Measurements from ENCODE around the gene STOML1. TPM values are rescaled to one million over a fixed set of nuclear protein-coding genes. Genes with fewer than 3 reads are reported as not detected.

Gene STOML1
- total and polyA plus RNA-seq, 3 donors from 2014 or later: 18.2 to 25.6 (median 20.1) TPM

DNA sequence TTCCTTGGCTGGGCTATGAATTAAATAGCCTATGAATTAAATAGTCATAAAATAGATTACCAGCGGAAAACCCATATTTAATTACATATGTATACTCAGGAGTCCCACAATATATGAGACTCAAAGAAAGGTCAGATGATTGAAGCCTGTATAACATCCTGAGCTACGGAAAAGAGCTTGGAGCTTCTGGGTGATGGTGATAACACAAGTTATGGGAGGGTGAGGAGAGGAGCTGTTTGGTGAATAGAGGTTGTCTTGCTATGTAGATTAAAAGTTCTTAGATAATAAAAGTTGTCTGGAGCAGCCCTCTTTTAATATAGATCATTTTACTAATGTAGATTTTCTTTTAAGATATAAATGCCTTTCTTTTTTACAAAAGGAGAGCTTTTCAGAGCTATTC, 4.2 kb upstream of the STOML1 start:
- H3K4me3 ChIP-seq: peak overlapping the region in 1 of 2 donors; percentile 98

DNA sequence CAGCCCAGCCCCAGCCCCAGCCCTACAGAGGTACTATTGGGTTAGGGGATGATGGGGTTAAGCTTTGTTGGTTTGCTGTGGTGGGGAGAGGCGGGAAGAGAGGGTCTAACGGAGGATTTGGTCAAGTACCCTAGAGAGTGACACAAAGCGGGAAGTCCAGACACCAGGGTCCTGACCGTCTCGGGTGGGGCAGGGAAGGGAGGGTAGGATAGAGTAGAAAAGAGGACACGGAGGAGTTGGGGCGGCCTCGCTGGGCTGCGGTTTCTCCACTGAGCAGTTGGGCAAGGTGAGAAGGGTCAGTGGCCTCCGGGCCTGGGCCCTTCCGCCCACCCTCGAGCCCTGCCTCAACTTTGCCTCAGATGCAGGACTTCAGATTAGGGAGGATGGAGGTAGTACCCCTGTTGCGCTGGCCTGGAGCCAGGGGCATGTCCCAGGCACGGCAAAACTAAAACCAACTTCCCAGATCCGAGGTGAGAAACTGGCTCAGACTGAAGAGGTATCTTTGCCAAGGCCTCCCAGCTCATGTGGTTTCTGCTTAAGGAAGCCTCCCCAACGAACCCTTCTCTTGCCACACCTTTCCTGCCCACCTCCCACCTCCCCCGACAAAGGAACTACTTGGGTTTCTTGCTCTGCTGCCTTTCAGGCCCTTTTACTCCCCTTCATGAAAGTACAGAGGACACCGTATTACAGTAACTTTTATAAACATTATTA, 3.0 kb upstream of the STOML1 start:
- Histone ChIP-seq H3K27me3 (no peaks in the 10 kb centered on the region), H3K36me3 (ENCODE audit: low read depth, missing control alignments) (no peaks in the 10 kb centered on the region), H3K4me1 (peaks cover 41% of the 10 kb centered on the region), H3K4me3 (peak overlapping the region; percentile 71 to 98), H3K27ac (peak overlapping the region; percentile 92), H3K9me3 (no peaks in the 10 kb centered on the region)
- TF ChIP-seq, protein P1, sequence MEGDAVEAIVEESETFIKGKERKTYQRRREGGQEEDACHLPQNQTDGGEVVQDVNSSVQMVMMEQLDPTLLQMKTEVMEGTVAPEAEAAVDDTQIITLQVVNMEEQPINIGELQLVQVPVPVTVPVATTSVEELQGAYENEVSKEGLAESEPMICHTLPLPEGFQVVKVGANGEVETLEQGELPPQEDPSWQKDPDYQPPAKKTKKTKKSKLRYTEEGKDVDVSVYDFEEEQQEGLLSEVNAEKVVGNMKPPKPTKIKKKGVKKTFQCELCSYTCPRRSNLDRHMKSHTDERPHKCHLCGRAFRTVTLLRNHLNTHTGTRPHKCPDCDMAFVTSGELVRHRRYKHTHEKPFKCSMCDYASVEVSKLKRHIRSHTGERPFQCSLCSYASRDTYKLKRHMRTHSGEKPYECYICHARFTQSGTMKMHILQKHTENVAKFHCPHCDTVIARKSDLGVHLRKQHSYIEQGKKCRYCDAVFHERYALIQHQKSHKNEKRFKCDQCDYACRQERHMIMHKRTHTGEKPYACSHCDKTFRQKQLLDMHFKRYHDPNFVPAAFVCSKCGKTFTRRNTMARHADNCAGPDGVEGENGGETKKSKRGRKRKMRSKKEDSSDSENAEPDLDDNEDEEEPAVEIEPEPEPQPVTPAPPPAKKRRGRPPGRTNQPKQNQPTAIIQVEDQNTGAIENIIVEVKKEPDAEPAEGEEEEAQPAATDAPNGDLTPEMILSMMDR (IDR thresholded peaks at IDR 0.05): no peak
- no peak for TF ChIP-seq POLR2A (IDR thresholded peaks at IDR 0.05)
- 1% methylated on average over 18 of the region's 18 CpGs for WGBS, 2 donors
- no peak for DNase-seq
- intact Hi-C loops (cut with DNase I; ENCODE audit: low total_unique reads): no loop called here

More for the DNA sequence above, 4.2 kb upstream of the STOML1 start:
- intact Hi-C loops (cut with DNase I; ENCODE audit: low total_unique reads): no loop called here
- WGBS, 2 donors: 44 to 52% methylated on average over 2 of the region's 2 CpGs
- H3K36me3 ChIP-seq (ENCODE audit: low read depth, missing control alignments): no peaks in the 10 kb centered on the region
- H3K4me1 ChIP-seq: peaks cover 29% of the 10 kb centered on the region
- TF ChIP-seq, protein P1 (IDR thresholded peaks at IDR 0.05): no peak
- TF ChIP-seq POLR2A (IDR thresholded peaks at IDR 0.05): no peak
- DNase-seq: no peak
- no peaks in the 10 kb centered on the region for H3K9me3 ChIP-seq
- no peaks in the 10 kb centered on the region for H3K27me3 ChIP-seq
- H3K27ac ChIP-seq: peak overlapping the region; percentile 92

- no peaks in the 10 kb centered on the region for H3K9me3 ChIP-seq
- no peaks in the 10 kb centered on the region for H3K27me3 ChIP-seq
- H3K4me3 ChIP-seq: peak within 1 kb of the TSS; percentile 71 to 98
- DNase-seq: peak; percentile 99
- H3K36me3 ChIP-seq (ENCODE audit: low read depth, missing control alignments): no peaks in the 10 kb centered on the region
- WGBS, 2 donors: 0 to 1% methylated on average over 16 to 27 of the region's 27 CpGs
- H3K27ac ChIP-seq: peak within 1 kb of the TSS; percentile 92
- peaks cover 44% of the 10 kb centered on the region for H3K4me1 ChIP-seq
- intact Hi-C loops (cut with DNase I; ENCODE audit: low total_unique reads): no loop called here
- TF ChIP-seq POLR2A (IDR thresholded peaks at IDR 0.05): peak; percentile 67
- TF ChIP-seq, protein P1 (IDR thresholded peaks at IDR 0.05): no peak
These were observed 2.4 kb upstream of the STOML1 start, which contains the start of gene PML for GRCh38 chr15:73994413-73994883. PML (plus strand) TSS chr15:73994716; CDS start chr15:73994813, 97 bp downstream.

DNA sequence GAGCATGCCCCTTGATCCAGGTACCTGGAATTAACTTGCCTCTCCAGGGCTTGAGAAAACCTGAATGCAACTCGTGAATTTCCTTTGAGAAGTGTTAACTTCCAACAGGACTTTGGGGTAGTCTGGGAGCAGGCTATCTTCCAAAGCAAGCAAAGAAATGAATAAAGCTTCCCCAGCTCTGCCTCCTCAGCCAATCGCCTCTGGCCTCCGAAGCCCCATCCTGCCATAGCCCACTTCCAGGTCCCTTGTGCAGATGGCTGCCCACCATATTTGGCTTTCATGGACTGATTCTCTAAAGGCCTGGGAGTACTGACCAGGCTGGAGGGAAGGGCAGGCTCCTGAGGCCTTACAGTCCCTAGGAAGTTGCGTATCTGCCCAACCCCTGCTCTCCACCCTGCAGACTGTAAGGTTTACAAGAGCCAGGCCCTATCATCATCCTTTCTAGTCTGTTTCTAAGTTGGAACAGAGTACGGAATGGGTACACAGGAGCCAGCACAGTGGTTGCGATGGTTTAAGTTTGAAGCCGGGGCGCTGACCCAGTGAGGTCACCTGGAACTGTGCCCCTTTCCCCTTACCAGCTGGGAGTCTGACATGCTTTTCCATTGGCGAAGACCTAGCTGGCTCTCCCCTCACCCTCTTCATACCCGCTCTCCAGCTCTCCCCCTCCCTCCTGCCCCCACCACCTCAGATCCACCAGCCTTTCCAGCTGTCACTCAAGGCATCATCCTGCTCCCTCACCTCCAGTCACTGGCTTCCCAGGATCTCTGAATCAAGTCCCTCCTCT, 1.3 kb upstream of the STOML1 start:
- H3K36me3 ChIP-seq (ENCODE audit: low read depth, missing control alignments): no peaks in the 10 kb centered on the region
- H3K27me3 ChIP-seq: no peaks in the 10 kb centered on the region
- DNase-seq: no peak
- peaks cover 48% of the 10 kb centered on the region for H3K4me1 ChIP-seq
- no peaks in the 10 kb centered on the region for H3K9me3 ChIP-seq
- 83 to 86% methylated on average over 8 to 10 of the region's 10 CpGs for WGBS, 2 donors
- no peak overlapping the region for H3K4me3 ChIP-seq
- intact Hi-C loops (cut with DNase I; ENCODE audit: low total_unique reads): no loop called here
- no peak for TF ChIP-seq POLR2A (IDR thresholded peaks at IDR 0.05)
- TF ChIP-seq, protein P1 (IDR thresholded peaks at IDR 0.05): no peak
- H3K27ac ChIP-seq: no peak overlapping the region
